Stimulated activated memory B cell treated with anti-CD40 and anti-IgM and Interleukin-4, amounts not matched to agents 10 μg/mL and 1 μg/mL and 100 μg/mL, for 72 hours (primary cell): ENCODE measurements around the gene GMDS.

Source experiments
- ATAC-seq: fragments of 150-1000 bp; cut with Tn5 transposase; 2 replicates; pipeline ENCODE4 v1.10.0; 2021
- H3K27ac Mint-ChIP-seq: one replicate; pipeline ENCODE4 v1.8.0; 2022; ENCODE audit warnings: mild to moderate bottlenecking, mixed read lengths
- H3K27me3 Mint-ChIP-seq: one replicate; pipeline ENCODE4 v1.8.0; 2022; ENCODE audit warnings: mixed read lengths
- H3K36me3 Mint-ChIP-seq: one replicate; pipeline ENCODE4 v1.8.0; 2022; ENCODE audit warnings: mixed read lengths
- H3K4me1 Mint-ChIP-seq: one replicate; pipeline ENCODE4 v1.8.0; 2022; ENCODE audit warnings: mixed read lengths
- H3K4me3 Mint-ChIP-seq: one replicate; pipeline ENCODE4 v1.8.0; 2022; ENCODE audit warnings: mild to moderate bottlenecking, moderate library complexity, mixed read lengths
- H3K9me3 Mint-ChIP-seq: one replicate; pipeline ENCODE4 v1.8.0; 2022; ENCODE audit warnings: mixed read lengths

Gene GMDS

DNA sequence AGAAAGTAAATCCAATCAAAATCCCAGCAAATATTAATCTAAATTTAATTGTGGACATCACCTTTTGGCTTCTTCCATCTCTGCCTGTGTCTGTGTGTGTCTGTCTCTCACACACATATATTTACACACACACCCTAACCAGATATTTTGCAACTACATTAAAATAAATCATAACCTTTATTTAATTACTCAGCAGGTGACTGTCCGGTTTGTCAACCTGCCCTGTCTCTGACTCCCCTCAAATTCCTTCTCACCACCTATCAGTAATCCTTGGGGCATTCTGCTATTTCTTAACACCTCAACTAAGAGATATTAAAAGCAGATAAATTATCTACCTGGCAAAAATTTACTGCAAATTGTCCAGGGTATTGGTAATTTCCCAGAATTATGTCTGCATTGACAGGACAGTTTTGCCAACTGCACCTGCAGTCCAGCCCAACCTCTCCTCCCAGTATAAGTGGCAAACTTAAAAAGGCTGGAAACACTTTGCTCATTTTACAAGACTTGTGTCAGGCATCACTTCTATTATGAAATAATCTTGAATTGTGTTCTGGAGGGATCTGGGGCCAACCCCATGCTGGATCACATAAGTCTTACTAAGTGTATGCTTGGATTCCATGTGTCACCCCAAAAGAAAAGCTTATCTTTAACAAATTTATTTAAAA is 216.1 kb downstream of the GMDS start:
- H3K9me3 Mint-ChIP-seq = no peaks in the 10 kb centered on the region
- no peaks in the 10 kb centered on the region for H3K27me3 Mint-ChIP-seq
- H3K36me3 Mint-ChIP-seq = no peaks in the 10 kb centered on the region
- no peak for ATAC-seq
- peak overlapping the region; percentile 35 for H3K27ac Mint-ChIP-seq
- peaks cover 14% of the 10 kb centered on the region for H3K4me1 Mint-ChIP-seq
- no peak overlapping the region for H3K4me3 Mint-ChIP-seq

- Mint-ChIP-seq H3K9me3 (no peaks in the 10 kb centered on the region), H3K4me1 (peaks cover 18% of the 10 kb centered on the region), H3K36me3 (no peaks in the 10 kb centered on the region), H3K27me3 (no peaks in the 10 kb centered on the region), H3K4me3 (no peak overlapping the region), H3K27ac (peak overlapping the region; percentile 35)
- peak; percentile 79 for ATAC-seq
Measured at GRCh38 chr6:2028457-2029038, 216.9 kb downstream of the GMDS start.

- no peak overlapping the region for H3K4me3 Mint-ChIP-seq
- ATAC-seq = no peak
- peaks cover 18% of the 10 kb centered on the region for H3K4me1 Mint-ChIP-seq
- no peaks in the 10 kb centered on the region for H3K36me3 Mint-ChIP-seq
- H3K27ac Mint-ChIP-seq = no peak overlapping the region
- no peaks in the 10 kb centered on the region for H3K9me3 Mint-ChIP-seq
- no peaks in the 10 kb centered on the region for H3K27me3 Mint-ChIP-seq
Measured at GRCh38 chr6:2026133-2026532, 219.3 kb downstream of the GMDS start.

DNA sequence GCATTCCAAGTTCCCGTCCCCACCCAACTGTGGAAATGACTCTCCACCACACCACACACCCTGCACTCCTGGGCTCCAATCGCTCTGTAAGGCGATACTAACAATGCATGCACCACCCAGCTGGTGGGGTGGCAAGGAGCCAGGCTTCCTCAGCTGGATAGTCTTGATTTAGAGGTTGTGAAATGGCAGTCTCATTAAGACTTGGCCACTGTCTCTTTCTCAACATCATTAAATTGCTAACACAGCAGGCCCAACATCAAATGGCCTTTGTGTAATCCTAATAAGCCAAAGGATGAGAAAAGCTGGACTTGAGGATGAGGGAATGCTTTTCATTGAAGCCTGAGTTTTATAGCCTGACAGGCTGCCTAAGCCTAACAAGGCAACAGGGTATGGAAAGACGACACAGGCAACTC is 223.7 kb downstream of the GMDS start:
- H3K4me3 Mint-ChIP-seq = no peak overlapping the region
- H3K36me3 Mint-ChIP-seq = peaks cover 19% of the 10 kb centered on the region
- no peak for ATAC-seq
- peaks cover 15% of the 10 kb centered on the region for H3K4me1 Mint-ChIP-seq
- no peak overlapping the region for H3K27ac Mint-ChIP-seq
- peaks cover 2% of the 10 kb centered on the region for H3K9me3 Mint-ChIP-seq
- no peaks in the 10 kb centered on the region for H3K27me3 Mint-ChIP-seq

DNA sequence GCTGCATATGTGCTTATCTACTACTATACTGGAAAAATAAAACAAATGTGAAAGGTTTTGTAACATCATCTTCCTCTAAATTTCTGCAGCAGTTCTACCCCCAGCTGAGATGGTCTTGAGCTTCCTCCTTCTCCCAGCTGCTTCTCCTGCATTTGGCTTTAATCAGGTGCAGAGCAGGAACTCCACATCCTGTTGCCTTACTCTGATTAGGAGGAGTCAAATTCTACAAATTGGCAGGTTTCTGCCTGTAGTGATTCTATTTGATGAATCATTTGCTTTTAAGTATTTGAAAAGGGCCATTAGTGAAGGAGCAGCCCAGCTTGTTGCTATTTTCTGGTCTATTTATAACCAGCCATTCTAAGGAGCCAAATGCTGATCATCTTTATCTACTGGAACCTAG is 224.5 kb downstream of the GMDS start:
- Mint-ChIP-seq H3K27ac (no peak overlapping the region), H3K4me3 (no peak overlapping the region), H3K36me3 (peaks cover 25% of the 10 kb centered on the region), H3K27me3 (no peaks in the 10 kb centered on the region), H3K9me3 (peaks cover 2% of the 10 kb centered on the region), H3K4me1 (peaks cover 15% of the 10 kb centered on the region)
- ATAC-seq = no peak

GRCh38 chr6:2019051-2019450 is 226.4 kb downstream of the GMDS start:
- Mint-ChIP-seq H3K9me3 (peaks cover 14% of the 10 kb centered on the region), H3K36me3 (peaks cover 43% of the 10 kb centered on the region), H3K27me3 (no peaks in the 10 kb centered on the region), H3K27ac (no peak overlapping the region), H3K4me1 (peaks cover 15% of the 10 kb centered on the region), H3K4me3 (no peak overlapping the region)
- no peak for ATAC-seq

- Mint-ChIP-seq H3K9me3 (peaks cover 17% of the 10 kb centered on the region), H3K36me3 (peaks cover 62% of the 10 kb centered on the region)
- ATAC-seq = no peak
Measured at GRCh38 chr6:2016040-2016439, 229.4 kb downstream of the GMDS start.

DNA sequence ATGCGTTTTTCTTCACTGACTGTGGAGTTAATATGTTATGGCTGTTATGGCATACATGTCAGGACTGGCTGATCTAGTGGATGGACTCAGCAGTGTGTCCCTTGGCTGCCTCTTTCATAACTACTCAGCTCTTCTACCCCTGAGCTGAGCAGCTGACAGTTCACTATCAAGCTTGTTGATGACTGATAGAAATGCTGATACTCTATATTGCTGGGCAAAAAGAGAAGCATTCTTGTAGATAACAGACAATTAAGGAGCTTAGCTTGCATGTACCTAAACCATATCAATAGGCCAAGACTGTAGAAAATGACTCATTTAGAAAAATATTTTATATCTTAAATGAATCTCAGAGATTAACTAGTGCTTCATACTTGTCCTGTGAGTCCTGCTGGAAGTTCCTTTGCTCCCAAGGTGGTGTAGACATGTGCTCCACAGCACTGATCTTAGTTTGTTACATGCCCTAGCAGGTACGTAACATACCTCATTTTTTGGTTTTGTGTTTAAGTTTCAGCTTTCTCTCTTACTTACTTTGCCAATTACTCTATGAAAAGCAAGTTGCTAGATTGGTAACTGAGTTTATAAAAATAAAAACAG is 236.9 kb downstream of the GMDS start:
- no peaks in the 10 kb centered on the region for H3K27me3 Mint-ChIP-seq
- no peaks in the 10 kb centered on the region for H3K4me1 Mint-ChIP-seq
- peaks cover 39% of the 10 kb centered on the region for H3K36me3 Mint-ChIP-seq
- no peak overlapping the region for H3K27ac Mint-ChIP-seq
- no peak for ATAC-seq
- no peak overlapping the region for H3K4me3 Mint-ChIP-seq
- peaks cover 1% of the 10 kb centered on the region for H3K9me3 Mint-ChIP-seq

More at GRCh38 chr6:2016040-2016439, 229.4 kb downstream of the GMDS start:
- Mint-ChIP-seq H3K27me3 (no peaks in the 10 kb centered on the region), H3K4me1 (peaks cover 10% of the 10 kb centered on the region), H3K4me3 (no peak overlapping the region), H3K27ac (no peak overlapping the region)

- H3K4me3 Mint-ChIP-seq = no peak overlapping the region
- no peak for ATAC-seq
- H3K27ac Mint-ChIP-seq = no peak overlapping the region
- peaks cover 30% of the 10 kb centered on the region for H3K36me3 Mint-ChIP-seq
- H3K27me3 Mint-ChIP-seq = no peaks in the 10 kb centered on the region
- H3K4me1 Mint-ChIP-seq = no peaks in the 10 kb centered on the region
- no peaks in the 10 kb centered on the region for H3K9me3 Mint-ChIP-seq
Measured at GRCh38 chr6:2007165-2007564, 238.2 kb downstream of the GMDS start.

DNA sequence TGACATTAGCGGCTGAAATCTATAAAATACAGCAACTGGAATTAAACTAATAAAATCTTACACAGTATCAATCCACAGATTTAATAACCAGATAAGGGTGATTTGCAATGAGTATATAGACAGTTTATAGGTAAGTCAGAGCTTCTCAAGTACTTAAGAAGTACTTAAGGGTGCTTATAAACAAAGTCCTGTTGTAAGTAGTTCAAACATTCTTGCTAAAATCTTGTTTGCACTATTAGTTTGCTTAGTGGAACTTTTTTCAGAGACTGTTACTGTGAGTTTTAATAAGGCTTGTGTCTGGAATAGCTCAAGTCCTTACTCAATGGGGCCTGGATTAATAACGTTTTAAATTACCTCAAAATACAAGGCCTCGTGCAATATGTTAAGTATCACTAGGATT is 240.5 kb downstream of the GMDS start:
- Mint-ChIP-seq H3K36me3 (peaks cover 15% of the 10 kb centered on the region), H3K27me3 (no peaks in the 10 kb centered on the region)

GRCh38 chr6:2000962-2001361 is 244.4 kb downstream of the GMDS start:
- peaks cover 3% of the 10 kb centered on the region for H3K4me1 Mint-ChIP-seq
- peaks cover 6% of the 10 kb centered on the region for H3K36me3 Mint-ChIP-seq
- no peaks in the 10 kb centered on the region for H3K9me3 Mint-ChIP-seq
- H3K27me3 Mint-ChIP-seq = no peaks in the 10 kb centered on the region
- H3K27ac Mint-ChIP-seq = no peak overlapping the region
- H3K4me3 Mint-ChIP-seq = no peak overlapping the region
- ATAC-seq = no peak

More for the DNA sequence above, 240.5 kb downstream of the GMDS start:
- no peak for ATAC-seq
- H3K4me1 Mint-ChIP-seq = no peaks in the 10 kb centered on the region
- no peaks in the 10 kb centered on the region for H3K9me3 Mint-ChIP-seq
- no peak overlapping the region for H3K27ac Mint-ChIP-seq
- H3K4me3 Mint-ChIP-seq = no peak overlapping the region

GRCh38 chr6:1997702-1998101 is 247.7 kb downstream of the GMDS start:
- Mint-ChIP-seq H3K9me3 (no peaks in the 10 kb centered on the region), H3K36me3 (peaks cover under 1% of the 10 kb centered on the region), H3K27ac (no peak overlapping the region), H3K4me1 (peaks cover 19% of the 10 kb centered on the region), H3K27me3 (no peaks in the 10 kb centered on the region), H3K4me3 (no peak overlapping the region)
- ATAC-seq = no peak

GRCh38 chr6:1995636-1996035 is 249.8 kb downstream of the GMDS start:
- Mint-ChIP-seq H3K27ac (no peak overlapping the region), H3K4me3 (no peak overlapping the region), H3K9me3 (no peaks in the 10 kb centered on the region), H3K4me1 (peaks cover 19% of the 10 kb centered on the region), H3K36me3 (peaks cover 18% of the 10 kb centered on the region), H3K27me3 (no peaks in the 10 kb centered on the region)
- no peak for ATAC-seq

GRCh38 chr6:1993042-1993441 is 252.4 kb downstream of the GMDS start:
- no peak overlapping the region for H3K4me3 Mint-ChIP-seq
- peaks cover 18% of the 10 kb centered on the region for H3K36me3 Mint-ChIP-seq
- no peak for ATAC-seq
- no peaks in the 10 kb centered on the region for H3K9me3 Mint-ChIP-seq
- no peak overlapping the region for H3K27ac Mint-ChIP-seq
- H3K4me1 Mint-ChIP-seq = peaks cover 19% of the 10 kb centered on the region
- no peaks in the 10 kb centered on the region for H3K27me3 Mint-ChIP-seq

DNA sequence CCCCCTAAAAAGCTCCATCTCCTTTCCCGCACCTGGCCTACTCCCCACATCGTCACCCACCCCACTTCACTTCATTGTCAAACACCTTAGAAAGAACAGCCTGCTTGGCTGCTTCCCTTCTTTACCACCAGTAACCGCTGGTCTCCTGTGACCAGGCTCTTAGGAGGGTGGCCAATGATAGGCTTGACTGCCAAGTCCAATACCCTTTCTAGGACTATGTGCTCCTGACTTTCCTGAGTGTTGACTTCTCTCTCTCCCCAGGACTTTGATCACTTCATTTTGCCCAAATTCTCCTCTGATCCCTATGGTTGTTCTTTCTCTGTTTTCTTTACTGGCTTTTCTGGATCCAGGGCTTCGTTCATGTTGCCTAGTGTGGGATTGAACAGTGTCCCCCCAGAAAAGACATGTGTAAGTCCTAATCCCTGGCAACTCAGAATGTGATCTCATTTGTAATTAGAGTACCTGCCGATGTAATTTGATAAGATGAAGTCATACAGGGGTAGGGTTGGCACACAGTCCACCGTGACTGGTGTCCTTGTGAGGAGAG is 254.0 kb downstream of the GMDS start:
- H3K4me1 Mint-ChIP-seq = peaks cover 19% of the 10 kb centered on the region
- no peak overlapping the region for H3K4me3 Mint-ChIP-seq
- H3K36me3 Mint-ChIP-seq = peaks cover 18% of the 10 kb centered on the region
- H3K27ac Mint-ChIP-seq = no peak overlapping the region
- H3K9me3 Mint-ChIP-seq = no peaks in the 10 kb centered on the region
- H3K27me3 Mint-ChIP-seq = no peaks in the 10 kb centered on the region
- no peak for ATAC-seq

DNA sequence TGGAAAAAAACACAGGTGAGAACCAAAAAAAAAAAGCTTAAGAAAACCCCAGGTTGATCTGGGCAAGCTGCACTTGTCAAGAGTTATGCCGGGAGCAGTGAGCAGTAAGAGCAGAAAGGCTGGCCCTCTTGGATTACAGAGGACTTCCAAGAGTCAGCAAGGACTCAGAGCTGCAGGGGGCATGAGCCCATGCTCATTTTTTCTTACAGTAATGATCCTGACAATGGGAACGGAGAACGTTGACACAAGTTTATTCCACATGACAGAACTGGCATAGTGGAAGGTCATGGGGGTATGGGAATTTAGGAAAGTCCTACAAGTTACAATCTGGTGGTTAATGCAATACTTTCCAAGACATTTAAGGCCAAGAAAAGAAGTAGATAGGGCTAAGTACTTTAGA is 256.6 kb downstream of the GMDS start:
- H3K36me3 Mint-ChIP-seq = peaks cover 28% of the 10 kb centered on the region
- H3K27ac Mint-ChIP-seq = no peak overlapping the region
- peaks cover 10% of the 10 kb centered on the region for H3K4me1 Mint-ChIP-seq
- ATAC-seq = no peak
- H3K4me3 Mint-ChIP-seq = no peak overlapping the region
- H3K27me3 Mint-ChIP-seq = no peaks in the 10 kb centered on the region
- peaks cover 6% of the 10 kb centered on the region for H3K9me3 Mint-ChIP-seq
